ENCODE data around the gene FERMT1. TPM values are rescaled to one million over a fixed set of nuclear protein-coding genes. Genes with fewer than 3 reads are reported as not detected.
A peak's percentile ranks its signal among the peaks of the same experiment; 100 is the strongest.
"Not testable (repeated sequence)": the region's sequence is repeated elsewhere in the genome, so short reads cannot be mapped to it uniquely, and the experiment has no call there.

The FERMT1 gene
- total RNA-seq, 1 donor from 2014 or later, result 1.4 TPM

DNA sequence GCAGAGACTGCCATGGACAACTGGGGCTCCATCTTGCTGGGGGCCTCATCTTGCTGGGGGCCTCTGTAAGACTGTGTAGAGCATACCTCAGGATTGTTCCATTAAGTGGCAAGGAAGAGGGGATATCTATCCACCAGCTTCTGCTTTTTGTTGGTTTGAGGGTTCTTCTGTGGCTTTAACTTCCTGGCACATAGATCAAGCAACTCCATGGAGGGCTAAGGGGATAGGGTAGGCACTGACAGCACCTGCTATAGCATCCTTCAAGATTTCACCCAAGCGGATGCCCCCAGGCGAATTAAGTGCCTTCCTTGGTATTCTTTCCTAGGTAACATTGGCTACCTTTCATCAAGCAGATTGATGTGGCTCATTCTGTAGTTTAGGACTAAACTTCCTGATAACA, 65.1 kb downstream of the FERMT1 start:
- Histone ChIP-seq H3K9me3 (no peaks in the 10 kb centered on the region), H3K4me3 (no peak overlapping the region), H3K4me1 (peaks cover 5% of the 10 kb centered on the region), H3K27ac (peak overlapping the region; percentile 71), H3K27me3 (ENCODE audit: low read depth) (peaks cover 17% of the 10 kb centered on the region), H3K36me3 (no peaks in the 10 kb centered on the region)
- TF ChIP-seq, protein P1, sequence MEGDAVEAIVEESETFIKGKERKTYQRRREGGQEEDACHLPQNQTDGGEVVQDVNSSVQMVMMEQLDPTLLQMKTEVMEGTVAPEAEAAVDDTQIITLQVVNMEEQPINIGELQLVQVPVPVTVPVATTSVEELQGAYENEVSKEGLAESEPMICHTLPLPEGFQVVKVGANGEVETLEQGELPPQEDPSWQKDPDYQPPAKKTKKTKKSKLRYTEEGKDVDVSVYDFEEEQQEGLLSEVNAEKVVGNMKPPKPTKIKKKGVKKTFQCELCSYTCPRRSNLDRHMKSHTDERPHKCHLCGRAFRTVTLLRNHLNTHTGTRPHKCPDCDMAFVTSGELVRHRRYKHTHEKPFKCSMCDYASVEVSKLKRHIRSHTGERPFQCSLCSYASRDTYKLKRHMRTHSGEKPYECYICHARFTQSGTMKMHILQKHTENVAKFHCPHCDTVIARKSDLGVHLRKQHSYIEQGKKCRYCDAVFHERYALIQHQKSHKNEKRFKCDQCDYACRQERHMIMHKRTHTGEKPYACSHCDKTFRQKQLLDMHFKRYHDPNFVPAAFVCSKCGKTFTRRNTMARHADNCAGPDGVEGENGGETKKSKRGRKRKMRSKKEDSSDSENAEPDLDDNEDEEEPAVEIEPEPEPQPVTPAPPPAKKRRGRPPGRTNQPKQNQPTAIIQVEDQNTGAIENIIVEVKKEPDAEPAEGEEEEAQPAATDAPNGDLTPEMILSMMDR (IDR thresholded peaks at IDR 0.05), result no peak
- intact Hi-C loops (cut with DNase I), result no loop called here
- no peak for ATAC-seq
- no peak for DNase-seq

DNA sequence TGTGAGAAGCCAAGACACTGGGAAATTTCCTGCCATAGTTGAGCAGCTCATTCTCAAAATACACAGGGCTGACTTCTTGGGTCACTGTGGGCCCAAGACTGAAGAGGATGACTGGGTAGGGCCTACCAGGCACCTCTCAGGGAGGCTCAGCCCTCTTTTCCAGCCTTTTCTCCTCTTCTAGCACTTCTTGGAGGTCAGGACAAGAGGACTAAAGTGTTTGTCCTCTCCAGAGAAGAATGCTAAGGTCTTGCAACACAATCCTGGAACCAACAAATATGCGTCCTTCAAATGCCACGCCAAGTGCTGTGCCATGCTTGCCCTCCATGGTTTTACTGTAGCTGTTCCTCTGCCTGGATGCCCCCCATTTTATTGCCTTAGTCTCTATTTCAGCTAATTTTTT, 65.7 kb downstream of the FERMT1 start:
- ATAC-seq (peak; percentile 79 to 85), DNase-seq (peak; percentile 56)
- TF ChIP-seq, protein P1 (IDR thresholded peaks at IDR 0.05), result no peak
- Histone ChIP-seq H3K4me1 (peaks cover 10% of the 10 kb centered on the region), H3K27ac (peak overlapping the region; percentile 71), H3K9me3 (no peaks in the 10 kb centered on the region), H3K36me3 (no peaks in the 10 kb centered on the region), H3K4me3 (no peak overlapping the region), H3K27me3 (ENCODE audit: low read depth) (peaks cover 23% of the 10 kb centered on the region)
- intact Hi-C loops (cut with DNase I), result no loop called here

DNA sequence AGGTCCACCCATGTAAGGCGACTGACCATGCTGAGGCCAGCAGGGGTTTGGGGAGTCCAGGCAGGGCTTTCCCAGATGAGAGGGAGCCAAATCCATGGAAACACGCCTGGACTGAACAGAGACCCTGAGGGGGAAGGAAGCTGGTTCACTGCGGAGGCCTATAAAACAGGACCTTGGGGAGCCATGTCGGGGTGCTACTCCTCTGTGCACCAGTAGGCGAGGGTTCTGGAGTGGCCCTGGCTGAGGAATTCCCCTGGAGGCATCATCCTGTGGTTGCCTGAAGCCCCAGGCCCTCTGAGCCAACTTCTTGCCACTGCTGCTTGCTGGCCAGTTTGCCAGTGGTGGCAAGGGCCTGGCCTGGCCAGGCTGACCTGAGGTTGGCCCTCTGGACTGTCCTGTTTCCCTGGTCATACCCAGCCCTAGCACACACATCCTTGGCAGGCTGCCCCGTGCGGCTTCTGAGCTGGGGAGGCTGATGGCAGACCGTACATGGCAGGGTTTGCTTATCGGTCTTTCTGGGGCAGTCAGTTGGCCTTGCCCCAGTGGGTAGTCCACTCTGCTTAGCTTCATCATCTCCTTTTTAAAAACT, 66.8 kb downstream of the FERMT1 start:
- peak overlapping the region; percentile 18 for H3K27ac ChIP-seq
- H3K27me3 ChIP-seq (ENCODE audit: low read depth), result peaks cover 30% of the 10 kb centered on the region
- H3K36me3 ChIP-seq, result no peaks in the 10 kb centered on the region
- TF ChIP-seq, protein P1 (IDR thresholded peaks at IDR 0.05), result no peak
- H3K4me1 ChIP-seq, result peaks cover 10% of the 10 kb centered on the region
- no peak overlapping the region for H3K4me3 ChIP-seq
- no peak for DNase-seq
- no peak for ATAC-seq
- intact Hi-C loops (cut with DNase I), result no loop called here
- H3K9me3 ChIP-seq, result no peaks in the 10 kb centered on the region

DNA sequence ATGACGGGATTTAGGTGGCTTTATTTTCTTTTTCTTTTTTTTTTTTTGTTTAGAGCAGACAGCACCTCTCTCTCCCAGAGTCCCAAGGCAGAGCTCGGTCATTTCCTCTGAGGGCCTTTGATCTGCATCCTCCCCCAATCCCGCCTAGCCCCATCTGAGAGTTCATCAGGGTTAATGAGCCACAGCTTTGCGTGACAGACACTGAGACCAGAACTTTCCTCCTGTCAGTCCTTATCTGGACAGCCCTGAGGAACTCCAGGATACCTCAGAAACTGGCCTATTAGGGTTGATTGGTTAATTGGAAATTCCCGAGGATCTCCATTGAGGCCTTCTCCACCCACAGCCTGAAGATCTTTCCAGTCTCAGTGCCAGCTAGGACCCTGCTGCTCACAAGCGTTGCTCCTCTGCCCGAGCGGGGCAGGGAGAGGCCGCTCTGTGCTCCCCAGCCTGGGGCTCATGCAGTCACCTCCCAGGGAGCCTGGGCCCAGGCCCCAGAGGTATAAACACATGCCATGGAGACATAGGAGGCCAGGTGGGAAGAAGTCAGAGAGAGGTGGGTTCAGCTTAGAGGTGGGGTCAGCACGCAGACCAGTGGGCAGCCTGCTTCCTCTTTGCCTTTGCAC, 67.6 kb downstream of the FERMT1 start:
- DNase-seq (no peak), ATAC-seq (no peak)
- TF ChIP-seq, protein P1 (IDR thresholded peaks at IDR 0.05), result no peak
- Histone ChIP-seq H3K9me3 (no peaks in the 10 kb centered on the region), H3K27me3 (ENCODE audit: low read depth) (peaks cover 30% of the 10 kb centered on the region), H3K4me1 (peaks cover 10% of the 10 kb centered on the region), H3K27ac (peak overlapping the region; percentile 18), H3K36me3 (no peaks in the 10 kb centered on the region), H3K4me3 (no peak overlapping the region)
- intact Hi-C loops (cut with DNase I), result no loop called here

DNA sequence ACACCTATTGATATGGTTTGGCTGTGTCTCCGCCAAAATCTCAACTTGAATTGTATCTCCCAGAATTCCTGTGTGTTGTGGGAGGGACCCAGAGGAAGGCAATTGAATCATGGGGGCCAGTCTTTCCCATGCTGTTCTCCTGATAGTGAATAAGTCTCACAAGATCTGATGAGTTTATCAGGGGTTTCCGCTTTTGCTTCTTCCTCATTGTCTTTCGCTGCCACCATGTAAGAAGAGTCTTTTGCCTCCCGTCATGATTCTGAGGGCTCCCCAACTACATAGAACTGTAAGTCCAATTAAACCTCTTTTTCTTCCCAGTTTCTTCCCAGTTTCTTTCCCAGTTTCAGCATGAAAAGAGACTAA, 68.2 kb downstream of the FERMT1 start:
- H3K4me3 ChIP-seq; intact Hi-C loops (cut with DNase I); H3K36me3 ChIP-seq; ATAC-seq; DNase-seq; H3K9me3 ChIP-seq: not testable (repeated sequence)
- Histone ChIP-seq H3K4me1 (peaks cover 10% of the 10 kb centered on the region), H3K27ac (peak overlapping the region; percentile 44), H3K27me3 (ENCODE audit: low read depth) (peaks cover 30% of the 10 kb centered on the region)

Data from lower lobe of right lung (tissue), 2 donors.